GM12878 (cell line): Measurements from ENCODE around the gene CKLF. TPM values are rescaled to one million over a fixed set of nuclear protein-coding genes. Genes with fewer than 3 reads are reported as not detected.

ENCODE experiments used
- ASH2L ChIP-seq: fragments of 300-600, 200-600 bp; sonication (generic); IDR thresholded peaks from 2 replicates; pipeline ENCODE4 v1.6.1; 2017; ENCODE audit warnings: low read depth, mild to moderate bottlenecking, borderline replicate concordance
- ATF7 ChIP-seq: fragments of 450-650 bp; IDR thresholded peaks from 2 replicates; pipeline ENCODE4 v1.6.1; 2016; ENCODE audit warnings: low read depth, mild to moderate bottlenecking
- BACH1 ChIP-seq: fragments of 450-650 bp; IDR thresholded peaks from 2 replicates; pipeline ENCODE4 v1.6.1; 2017; ENCODE audit warnings: mild to moderate bottlenecking, borderline replicate concordance
- CBX3 ChIP-seq: fragments of 200-600 bp; sonication (generic); IDR thresholded peaks from 2 replicates; pipeline ENCODE4 v1.6.1; 2016; ENCODE audit warnings: low read depth, borderline replicate concordance
- CREB1 ChIP-seq: IDR thresholded peaks from 2 replicates; pipeline ENCODE4 v1.6.1; 2012; ENCODE audit warnings: low read depth, mild to moderate bottlenecking, inconsistent platforms
- DPF2 ChIP-seq: fragments of 450-650 bp; IDR thresholded peaks from 2 replicates; pipeline ENCODE4 v1.6.1; 2017; ENCODE audit warnings: mild to moderate bottlenecking
- EGR1 ChIP-seq, 2 experiments: IDR thresholded peaks; 1 replicate in 1 of 2; 2 replicates in 1 of 2; pipeline ENCODE4 v1.6.1; 2011 to 2012; ENCODE audit warnings: low read depth in 2 of 2, low read length in 2 of 2, borderline replicate concordance in 1 of 2, mild to moderate bottlenecking in 1 of 2, moderate library complexity in 1 of 2
- FOXK2 ChIP-seq: fragments of 450-650 bp; IDR thresholded peaks from 2 replicates; pipeline ENCODE4 v1.6.1; 2017; ENCODE audit warnings: mild to moderate bottlenecking, moderate library complexity
- FOXM1 ChIP-seq: IDR thresholded peaks from 2 replicates; pipeline ENCODE4 v1.6.1; 2012; ENCODE audit warnings: low read depth, mild to moderate bottlenecking, inconsistent platforms, low read length, moderate library complexity
- KLF5 ChIP-seq: fragments of 450-650 bp; IDR thresholded peaks from 2 replicates; pipeline ENCODE4 v1.6.1; 2014; ENCODE audit warnings: mild to moderate bottlenecking; ENCODE audit not compliant: partially characterized antibody
- PAX5 ChIP-seq: IDR thresholded peaks from 2 replicates; pipeline ENCODE4 v1.6.1; 2011; ENCODE audit warnings: low read depth, low read length, borderline replicate concordance
- SMAD5 ChIP-seq: IDR thresholded peaks from 2 replicates; pipeline ENCODE4 v1.6.1; 2016; ENCODE audit warnings: antibody characterized with exemption, low read depth
- SMARCA5 ChIP-seq: fragments of 450-650 bp; IDR thresholded peaks from 2 replicates; pipeline ENCODE4 v1.6.1; 2017; ENCODE audit warnings: mild to moderate bottlenecking
- SUPT20H ChIP-seq: IDR thresholded peaks from 2 replicates; pipeline ENCODE4 v1.6.1; 2011; ENCODE audit warnings: low read depth, mild to moderate bottlenecking, low read length, moderate library complexity, borderline replicate concordance; ENCODE audit not compliant: control insufficient read depth
- SUZ12 ChIP-seq: fragments of 200-600 bp; sonication (generic); IDR thresholded peaks from one replicate; pipeline ENCODE4 v1.6.1; 2018; ENCODE audit warnings: antibody characterized with exemption, mild to moderate bottlenecking; ENCODE audit not compliant: unreplicated experiment
- TCF7 ChIP-seq: IDR thresholded peaks from 2 replicates; pipeline ENCODE4 v1.6.1; 2014; ENCODE audit warnings: antibody characterized with exemption, borderline replicate concordance
- YBX1 ChIP-seq: fragments of 450-650 bp; IDR thresholded peaks from 2 replicates; pipeline ENCODE4 v1.6.1; 2016; ENCODE audit warnings: antibody characterized with exemption
- YY1 ChIP-seq: IDR thresholded peaks from 2 replicates; pipeline ENCODE4 v1.6.1; 2011; ENCODE audit warnings: low read depth, mild to moderate bottlenecking, low read length
- ZNF24 ChIP-seq: fragments of 450-650 bp; IDR thresholded peaks from 2 replicates; pipeline ENCODE4 v1.6.1; 2017; ENCODE audit warnings: antibody characterized with exemption, mild to moderate bottlenecking
- polyA plus RNA-seq, 11 experiments: library from polyadenylated mRNA; depleted of rRNA in 4 of 11; unstranded in 6 of 11; stranded (reverse) in 5 of 11; fragments of >200 nt; fragmentation: Nextera tagmentation in 4 of 11; fragmentation: Illumina TruSeq in 1 of 11; extraction: Ambion mirVana in 4 of 11; extraction: Trizol in 1 of 11; gene quantifications; 1 replicate in 1 of 11; 2 replicates in 10 of 11; pipeline versions ENCODE4 v1.2.1 to v1.2.3, GENCODE V29; 2011 to 2016; ENCODE audit warnings: inconsistent platforms in 2 of 11, missing spikeins in 2 of 11, low read depth in 1 of 11
- total RNA-seq, 4 experiments: library from RNA; depleted of rRNA in 3 of 4; stranded (reverse); fragments of >200 nt in 3 of 4; fragmentation: Illumina TruSeq in 1 of 4; extraction: Trizol in 1 of 4; gene quantifications; 2 replicates each; pipeline versions ENCODE4 v1.2.1 to v1.2.3, GENCODE V29; 2013 to 2021
- TF ChIP-seq, protein P1 (sequence below): IDR thresholded peaks from 2 replicates; pipeline ENCODE4 v1.6.1; 2012; ENCODE audit warnings: low read depth, low read length, improper control_type of control experiment
- TF ChIP-seq, protein P2 (sequence below): fragments of 450-650 bp; IDR thresholded peaks from 2 replicates; pipeline ENCODE4 v1.6.1; 2018; ENCODE audit warnings: mild to moderate bottlenecking, low read depth, moderate library complexity; ENCODE audit not compliant: partially characterized antibody
- TF ChIP-seq, protein P3 (sequence below): fragments of 150-350 bp; IDR thresholded peaks from 2 replicates; pipeline ENCODE4 v1.6.1; 2014; ENCODE audit warnings: mild to moderate bottlenecking, low read depth, low read length
- TF ChIP-seq, protein P4 (sequence below): IDR thresholded peaks from 2 replicates; pipeline ENCODE4 v1.6.1; 2011; ENCODE audit warnings: low read depth, low read length, improper control_type of control experiment, borderline replicate concordance

The CKLF gene
- total and polyA plus RNA-seq, 10 of the 15 experiments (the other 5 are each of a cell fraction or from before 2014, with no cell fraction given): 40.8 to 193 (median 109) TPM

DNA sequence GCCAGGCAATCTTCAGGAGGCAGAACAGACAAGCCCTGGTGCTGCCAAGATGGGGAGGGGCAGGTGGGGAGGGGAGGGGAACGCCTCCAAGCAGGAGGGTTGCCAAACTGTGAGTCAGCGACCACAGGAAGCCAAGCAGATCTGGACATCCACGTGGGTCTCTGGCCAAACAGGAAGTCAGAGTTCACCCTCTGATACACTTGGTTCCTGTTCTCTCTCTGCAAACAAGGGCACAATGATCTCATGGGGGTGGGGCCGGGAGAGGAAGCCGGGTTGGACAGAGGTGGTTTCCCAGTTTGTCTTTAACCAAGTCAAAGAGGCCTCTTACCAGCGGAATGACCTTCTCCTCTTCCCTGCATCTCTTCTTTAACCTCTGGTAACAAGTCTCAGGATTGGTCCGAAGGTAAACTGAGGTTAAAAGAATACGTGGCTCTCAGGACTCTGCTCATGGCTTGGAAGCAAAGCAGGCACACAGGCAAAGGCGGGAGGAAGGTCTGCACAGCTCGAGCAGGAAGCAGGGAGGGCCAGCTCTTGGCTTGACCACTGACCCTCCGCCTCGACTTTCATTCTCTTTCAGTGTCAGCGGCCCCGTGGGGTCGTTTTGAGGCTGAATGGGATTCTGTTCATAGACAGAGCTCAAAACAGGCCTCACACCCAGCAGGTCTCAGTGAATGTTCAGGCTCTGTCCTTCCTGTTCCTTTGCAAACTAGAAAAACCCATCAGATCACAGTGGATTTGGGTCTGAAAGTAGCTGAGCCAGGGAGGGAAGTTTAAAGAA, 35.4 kb upstream of the CKLF start (continued):
- TF ChIP-seq EGR1 (IDR thresholded peaks at IDR 0.05; ENCODE audit: borderline replicate concordance in 1 of 2, low read depth in 2 of 2, low read length in 2 of 2): peak in 1 of 2 experiments; percentile 46; a peak in 2 of 3 replicates
- peak; percentile 29; the same call in 1 of the 2 replicates for TF ChIP-seq SMARCA5
- TF ChIP-seq BACH1: no peak
- TF ChIP-seq, protein P1, sequence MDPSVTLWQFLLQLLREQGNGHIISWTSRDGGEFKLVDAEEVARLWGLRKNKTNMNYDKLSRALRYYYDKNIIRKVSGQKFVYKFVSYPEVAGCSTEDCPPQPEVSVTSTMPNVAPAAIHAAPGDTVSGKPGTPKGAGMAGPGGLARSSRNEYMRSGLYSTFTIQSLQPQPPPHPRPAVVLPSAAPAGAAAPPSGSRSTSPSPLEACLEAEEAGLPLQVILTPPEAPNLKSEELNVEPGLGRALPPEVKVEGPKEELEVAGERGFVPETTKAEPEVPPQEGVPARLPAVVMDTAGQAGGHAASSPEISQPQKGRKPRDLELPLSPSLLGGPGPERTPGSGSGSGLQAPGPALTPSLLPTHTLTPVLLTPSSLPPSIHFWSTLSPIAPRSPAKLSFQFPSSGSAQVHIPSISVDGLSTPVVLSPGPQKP: peak; percentile 81
- no peak for TF ChIP-seq YY1
- TF ChIP-seq ZNF24: no peak
- no peak for TF ChIP-seq SMAD5
- TF ChIP-seq, protein P2, sequence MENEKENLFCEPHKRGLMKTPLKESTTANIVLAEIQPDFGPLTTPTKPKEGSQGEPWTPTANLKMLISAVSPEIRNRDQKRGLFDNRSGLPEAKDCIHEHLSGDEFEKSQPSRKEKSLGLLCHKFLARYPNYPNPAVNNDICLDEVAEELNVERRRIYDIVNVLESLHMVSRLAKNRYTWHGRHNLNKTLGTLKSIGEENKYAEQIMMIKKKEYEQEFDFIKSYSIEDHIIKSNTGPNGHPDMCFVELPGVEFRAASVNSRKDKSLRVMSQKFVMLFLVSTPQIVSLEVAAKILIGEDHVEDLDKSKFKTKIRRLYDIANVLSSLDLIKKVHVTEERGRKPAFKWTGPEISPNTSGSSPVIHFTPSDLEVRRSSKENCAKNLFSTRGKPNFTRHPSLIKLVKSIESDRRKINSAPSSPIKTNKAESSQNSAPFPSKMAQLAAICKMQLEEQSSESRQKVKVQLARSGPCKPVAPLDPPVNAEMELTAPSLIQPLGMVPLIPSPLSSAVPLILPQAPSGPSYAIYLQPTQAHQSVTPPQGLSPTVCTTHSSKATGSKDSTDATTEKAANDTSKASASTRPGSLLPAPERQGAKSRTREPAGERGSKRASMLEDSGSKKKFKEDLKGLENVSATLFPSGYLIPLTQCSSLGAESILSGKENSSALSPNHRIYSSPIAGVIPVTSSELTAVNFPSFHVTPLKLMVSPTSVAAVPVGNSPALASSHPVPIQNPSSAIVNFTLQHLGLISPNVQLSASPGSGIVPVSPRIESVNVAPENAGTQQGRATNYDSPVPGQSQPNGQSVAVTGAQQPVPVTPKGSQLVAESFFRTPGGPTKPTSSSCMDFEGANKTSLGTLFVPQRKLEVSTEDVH: no peak
- TF ChIP-seq, protein P3, sequence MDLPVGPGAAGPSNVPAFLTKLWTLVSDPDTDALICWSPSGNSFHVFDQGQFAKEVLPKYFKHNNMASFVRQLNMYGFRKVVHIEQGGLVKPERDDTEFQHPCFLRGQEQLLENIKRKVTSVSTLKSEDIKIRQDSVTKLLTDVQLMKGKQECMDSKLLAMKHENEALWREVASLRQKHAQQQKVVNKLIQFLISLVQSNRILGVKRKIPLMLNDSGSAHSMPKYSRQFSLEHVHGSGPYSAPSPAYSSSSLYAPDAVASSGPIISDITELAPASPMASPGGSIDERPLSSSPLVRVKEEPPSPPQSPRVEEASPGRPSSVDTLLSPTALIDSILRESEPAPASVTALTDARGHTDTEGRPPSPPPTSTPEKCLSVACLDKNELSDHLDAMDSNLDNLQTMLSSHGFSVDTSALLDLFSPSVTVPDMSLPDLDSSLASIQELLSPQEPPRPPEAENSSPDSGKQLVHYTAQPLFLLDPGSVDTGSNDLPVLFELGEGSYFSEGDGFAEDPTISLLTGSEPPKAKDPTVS: no peak
- no peak for TF ChIP-seq SUZ12
- TF ChIP-seq, protein P4, sequence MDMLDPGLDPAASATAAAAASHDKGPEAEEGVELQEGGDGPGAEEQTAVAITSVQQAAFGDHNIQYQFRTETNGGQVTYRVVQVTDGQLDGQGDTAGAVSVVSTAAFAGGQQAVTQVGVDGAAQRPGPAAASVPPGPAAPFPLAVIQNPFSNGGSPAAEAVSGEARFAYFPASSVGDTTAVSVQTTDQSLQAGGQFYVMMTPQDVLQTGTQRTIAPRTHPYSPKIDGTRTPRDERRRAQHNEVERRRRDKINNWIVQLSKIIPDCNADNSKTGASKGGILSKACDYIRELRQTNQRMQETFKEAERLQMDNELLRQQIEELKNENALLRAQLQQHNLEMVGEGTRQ: peak; percentile 58
- TF ChIP-seq KLF5: no peak
- TF ChIP-seq DPF2: no peak; the same call in 1 of the 2 replicates
- peak; percentile 96 for TF ChIP-seq ATF7
- no peak for TF ChIP-seq TCF7
- peak; percentile 83; the same call in 1 of the 2 replicates for TF ChIP-seq FOXM1
- TF ChIP-seq CBX3: no peak
- TF ChIP-seq PAX5: peak; percentile 100
- no peak for TF ChIP-seq FOXK2
- 0 out of 2 replicates have a peak, but pooled peaks have one; percentile 47 for TF ChIP-seq ASH2L
- no peak for TF ChIP-seq YBX1
- TF ChIP-seq CREB1: peak; percentile 75
- no peak for TF ChIP-seq SUPT20H
